HepG2 (cell line): ENCODE results near the gene MEPCE. TPM values are rescaled to one million over a fixed set of nuclear protein-coding genes. Genes with fewer than 3 reads are reported as not detected.

Source experiments
- HNF4A ChIP-seq: sonication (generic); formaldehyde crosslinking; IDR thresholded peaks from 2 replicates; pipeline ENCODE4 v1.4.0; 2020; ENCODE audit warnings: missing genetic modification reagents
- KMT2A ChIP-seq: sonication (generic); formaldehyde crosslinking; IDR thresholded peaks from 2 replicates; pipeline ENCODE4 v1.4.0; 2020; ENCODE audit warnings: missing genetic modification reagents
- MEIS1 ChIP-seq: sonication (generic); formaldehyde crosslinking; IDR thresholded peaks from 2 replicates; pipeline ENCODE4 v1.9.0; 2021; ENCODE audit warnings: mild to moderate bottlenecking, missing genetic modification reagents, moderate library complexity, borderline replicate concordance
- POLR2G ChIP-seq: fragments of 200-400 bp; formaldehyde crosslinking; IDR thresholded peaks from 2 replicates; pipeline ENCODE4 v1.6.1; 2018; ENCODE audit warnings: mild to moderate bottlenecking, low read depth, low read length, moderate library complexity
- RAD51 ChIP-seq: fragments of 450-650 bp; IDR thresholded peaks from 2 replicates; pipeline ENCODE4 v1.6.1; 2016; ENCODE audit warnings: borderline replicate concordance
- SKI ChIP-seq: fragments of 450-650 bp; IDR thresholded peaks from one replicate; pipeline ENCODE4 v1.6.1; 2018; ENCODE audit warnings: mild to moderate bottlenecking; ENCODE audit not compliant: partially characterized antibody
- SRSF1 ChIP-seq: fragments of 200-400 bp; formaldehyde crosslinking; optimal IDR thresholded peaks from 2 replicates; pipeline ENCODE3; 2017; ENCODE audit warnings: mild to moderate bottlenecking, low read depth, low read length, moderate library complexity
- TBL1XR1 ChIP-seq: fragments of 150-350 bp; IDR thresholded peaks from 2 replicates; pipeline ENCODE4 v1.6.1; 2014; ENCODE audit warnings: borderline replicate concordance, low read length; ENCODE audit not compliant: partially characterized antibody
- ZFP36 ChIP-seq: fragments of 150-350 bp; IDR thresholded peaks from 2 replicates; pipeline ENCODE4 v1.6.1; 2018; ENCODE audit warnings: borderline replicate concordance, low read length, low read depth; ENCODE audit not compliant: partially characterized antibody
- ZNF12 ChIP-seq: sonication (generic); formaldehyde crosslinking; IDR thresholded peaks from 2 replicates; pipeline ENCODE4 v1.5.0; 2020; ENCODE audit warnings: missing genetic modification reagents
- ZNF724P ChIP-seq: sonication (generic); formaldehyde crosslinking; IDR thresholded peaks from 2 replicates; pipeline ENCODE4 v1.8.0; 2022; ENCODE audit warnings: missing genetic modification reagents, borderline replicate concordance
- ZNF761 ChIP-seq: sonication (generic); formaldehyde crosslinking; conservative IDR thresholded peaks from 2 replicates; pipeline ENCODE4 v1.4.0; 2020; ENCODE audit warnings: mild to moderate bottlenecking, missing genetic modification reagents
- ZNF788 ChIP-seq: sonication (generic); formaldehyde crosslinking; IDR thresholded peaks from 2 replicates; pipeline ENCODE4 v1.5.0; 2020; ENCODE audit warnings: mild to moderate bottlenecking, missing genetic modification reagents, borderline replicate concordance
- ZNF792 ChIP-seq: IDR thresholded peaks from 2 replicates; pipeline ENCODE4 v1.6.1; 2016
- ZSCAN30 ChIP-seq: sonication (generic); formaldehyde crosslinking; IDR thresholded peaks from 2 replicates; pipeline ENCODE4 v1.5.0; 2020; ENCODE audit warnings: mild to moderate bottlenecking, missing genetic modification reagents
- polyA plus RNA-seq, 8 experiments: library from polyadenylated mRNA; depleted of rRNA in 3 of 8; stranded (reverse) in 7 of 8; unstranded in 1 of 8; fragments of >200 nt; fragmentation: Illumina TruSeq in 4 of 8; extraction: Trizol in 4 of 8; gene quantifications; 2 replicates each; pipeline versions ENCODE4 v1.2.1 to v1.2.3, GENCODE V29; 2011 to 2016; ENCODE audit warnings: low read depth in 4 of 8, missing spikeins in 1 of 8, mixed read lengths in 1 of 8; ENCODE audit not compliant: insufficient read depth in 1 of 8
- total RNA-seq, 5 experiments: library from RNA; depleted of rRNA; stranded (reverse); fragments of >200 nt; fragmentation: Illumina TruSeq; extraction: Trizol; gene quantifications; 2 replicates each; pipeline ENCODE4 v1.2.3, GENCODE V29; 2016; ENCODE audit warnings: low read depth in 1 of 5
- TF ChIP-seq, protein P1 (sequence below): IDR thresholded peaks from 2 replicates; pipeline ENCODE4 v1.6.1; 2016; ENCODE audit warnings: missing compliant biosample characterization, missing genetic modification reagents, borderline replicate concordance
- TF ChIP-seq, protein P2 (sequence below): fragments of 450-650 bp; IDR thresholded peaks from 2 replicates; pipeline ENCODE4 v1.6.1; 2016
- TF ChIP-seq, protein P3 (sequence below), 2 experiments: IDR thresholded peaks; 2 replicates each; pipeline ENCODE4 v1.6.1; 2011 to 2012; ENCODE audit warnings: low read length in 2 of 2, borderline replicate concordance in 1 of 2, low read depth in 1 of 2, mild to moderate bottlenecking in 1 of 2, moderate library complexity in 1 of 2
- TF ChIP-seq, protein P4 (sequence below): sonication (generic); formaldehyde crosslinking; IDR thresholded peaks from 2 replicates; pipeline ENCODE4 v1.8.1; 2023; ENCODE audit warnings: mild to moderate bottlenecking, moderate library complexity, missing genetic modification reagents

MEPCE gene
- total and polyA plus RNA-seq, 2 of the 13 experiments (the other 11 are each of a cell fraction or from before 2014, with no cell fraction given): 12.3 to 26.0 TPM

DNA sequence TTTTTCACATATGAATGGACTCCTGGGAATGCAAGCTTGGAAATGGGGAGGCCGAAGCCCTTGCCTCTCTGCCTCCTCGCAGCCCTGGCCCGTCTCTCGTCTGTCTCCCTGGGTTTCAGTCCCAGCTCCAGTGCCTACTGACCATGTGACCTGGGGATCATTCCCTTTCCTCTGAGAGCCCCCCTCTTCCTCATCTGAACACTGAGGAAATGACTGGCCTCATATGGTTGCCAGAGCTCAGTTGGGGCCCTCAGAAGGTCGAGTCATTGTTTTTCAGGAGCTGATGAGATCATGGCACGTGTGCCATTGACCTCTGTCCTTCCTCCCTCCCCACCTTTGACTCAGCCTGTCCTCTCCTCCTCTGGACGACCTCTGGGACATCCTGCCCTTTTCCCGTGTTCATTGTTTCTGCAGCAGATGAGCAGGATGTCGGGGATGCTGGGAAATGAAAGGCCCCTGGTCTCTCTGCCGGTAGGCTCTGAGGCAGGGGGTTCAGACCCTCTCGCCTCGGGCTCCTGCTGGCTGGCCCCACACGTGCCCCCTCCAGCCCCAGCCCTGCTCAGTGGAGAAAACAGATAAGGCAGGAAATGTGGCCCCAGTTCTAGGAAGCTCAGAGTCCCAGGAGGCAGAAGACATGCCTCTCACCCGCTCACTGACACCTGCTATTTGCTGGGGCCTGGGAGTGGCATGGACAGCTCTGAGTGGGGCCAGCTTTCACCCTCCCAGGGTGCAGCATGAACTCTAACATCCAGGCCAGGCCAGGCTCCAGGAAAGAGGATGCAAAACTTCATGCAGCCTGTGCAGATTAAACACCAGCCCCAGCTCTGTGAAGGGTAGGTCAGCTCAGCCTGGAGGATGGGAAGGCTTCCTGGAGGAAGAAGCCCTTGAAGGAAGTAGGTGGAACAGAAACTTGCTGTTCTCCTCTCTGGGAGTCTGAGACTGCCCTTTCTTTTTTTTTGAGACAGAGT lies 15.0 kb downstream of the MEPCE start (continued):
- TF ChIP-seq, protein P1, sequence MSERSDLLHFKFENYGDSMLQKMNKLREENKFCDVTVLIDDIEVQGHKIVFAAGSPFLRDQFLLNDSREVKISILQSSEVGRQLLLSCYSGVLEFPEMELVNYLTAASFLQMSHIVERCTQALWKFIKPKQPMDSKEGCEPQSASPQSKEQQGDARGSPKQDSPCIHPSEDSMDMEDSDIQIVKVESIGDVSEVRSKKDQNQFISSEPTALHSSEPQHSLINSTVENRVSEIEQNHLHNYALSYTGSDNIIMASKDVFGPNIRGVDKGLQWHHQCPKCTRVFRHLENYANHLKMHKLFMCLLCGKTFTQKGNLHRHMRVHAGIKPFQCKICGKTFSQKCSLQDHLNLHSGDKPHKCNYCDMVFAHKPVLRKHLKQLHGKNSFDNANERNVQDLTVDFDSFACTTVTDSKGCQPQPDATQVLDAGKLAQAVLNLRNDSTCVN (CRISPR knock-in tag): peak; percentile 54; the same call in 1 of the 2 replicates
- TF ChIP-seq ZNF761 (CRISPR knock-in tag): peak; percentile 67; the same call in 1 of the 2 replicates
- peak; percentile 57; the same call in 1 of the 2 replicates for TF ChIP-seq MEIS1 (CRISPR knock-in tag)
- peak; percentile 48 for TF ChIP-seq RAD51
- TF ChIP-seq KMT2A (CRISPR knock-in tag): peak; percentile 23; the same call in 1 of the 2 replicates
- TF ChIP-seq HNF4A (CRISPR knock-in tag): peak; percentile 90
- TF ChIP-seq ZNF792 (CRISPR knock-in tag): peak; percentile 83
- no peak for TF ChIP-seq ZFP36
- TF ChIP-seq, protein P2, sequence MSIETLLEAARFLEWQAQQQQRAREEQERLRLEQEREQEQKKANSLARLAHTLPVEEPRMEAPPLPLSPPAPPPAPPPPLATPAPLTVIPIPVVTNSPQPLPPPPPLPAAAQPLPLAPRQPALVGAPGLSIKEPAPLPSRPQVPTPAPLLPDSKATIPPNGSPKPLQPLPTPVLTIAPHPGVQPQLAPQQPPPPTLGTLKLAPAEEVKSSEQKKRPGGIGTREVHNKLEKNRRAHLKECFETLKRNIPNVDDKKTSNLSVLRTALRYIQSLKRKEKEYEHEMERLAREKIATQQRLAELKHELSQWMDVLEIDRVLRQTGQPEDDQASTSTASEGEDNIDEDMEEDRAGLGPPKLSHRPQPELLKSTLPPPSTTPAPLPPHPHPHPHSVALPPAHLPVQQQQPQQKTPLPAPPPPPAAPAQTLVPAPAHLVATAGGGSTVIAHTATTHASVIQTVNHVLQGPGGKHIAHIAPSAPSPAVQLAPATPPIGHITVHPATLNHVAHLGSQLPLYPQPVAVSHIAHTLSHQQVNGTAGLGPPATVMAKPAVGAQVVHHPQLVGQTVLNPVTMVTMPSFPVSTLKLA: peak; percentile 72
- peak; percentile 73 for TF ChIP-seq POLR2G
- TF ChIP-seq ZNF724P (CRISPR knock-in tag): peak; percentile 88; the same call in 1 of the 2 replicates
- no peak for TF ChIP-seq ZSCAN30
- TF ChIP-seq, protein P3, sequence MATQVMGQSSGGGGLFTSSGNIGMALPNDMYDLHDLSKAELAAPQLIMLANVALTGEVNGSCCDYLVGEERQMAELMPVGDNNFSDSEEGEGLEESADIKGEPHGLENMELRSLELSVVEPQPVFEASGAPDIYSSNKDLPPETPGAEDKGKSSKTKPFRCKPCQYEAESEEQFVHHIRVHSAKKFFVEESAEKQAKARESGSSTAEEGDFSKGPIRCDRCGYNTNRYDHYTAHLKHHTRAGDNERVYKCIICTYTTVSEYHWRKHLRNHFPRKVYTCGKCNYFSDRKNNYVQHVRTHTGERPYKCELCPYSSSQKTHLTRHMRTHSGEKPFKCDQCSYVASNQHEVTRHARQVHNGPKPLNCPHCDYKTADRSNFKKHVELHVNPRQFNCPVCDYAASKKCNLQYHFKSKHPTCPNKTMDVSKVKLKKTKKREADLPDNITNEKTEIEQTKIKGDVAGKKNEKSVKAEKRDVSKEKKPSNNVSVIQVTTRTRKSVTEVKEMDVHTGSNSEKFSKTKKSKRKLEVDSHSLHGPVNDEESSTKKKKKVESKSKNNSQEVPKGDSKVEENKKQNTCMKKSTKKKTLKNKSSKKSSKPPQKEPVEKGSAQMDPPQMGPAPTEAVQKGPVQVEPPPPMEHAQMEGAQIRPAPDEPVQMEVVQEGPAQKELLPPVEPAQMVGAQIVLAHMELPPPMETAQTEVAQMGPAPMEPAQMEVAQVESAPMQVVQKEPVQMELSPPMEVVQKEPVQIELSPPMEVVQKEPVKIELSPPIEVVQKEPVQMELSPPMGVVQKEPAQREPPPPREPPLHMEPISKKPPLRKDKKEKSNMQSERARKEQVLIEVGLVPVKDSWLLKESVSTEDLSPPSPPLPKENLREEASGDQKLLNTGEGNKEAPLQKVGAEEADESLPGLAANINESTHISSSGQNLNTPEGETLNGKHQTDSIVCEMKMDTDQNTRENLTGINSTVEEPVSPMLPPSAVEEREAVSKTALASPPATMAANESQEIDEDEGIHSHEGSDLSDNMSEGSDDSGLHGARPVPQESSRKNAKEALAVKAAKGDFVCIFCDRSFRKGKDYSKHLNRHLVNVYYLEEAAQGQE (IDR thresholded peaks at IDR 0.05; ENCODE audit: borderline replicate concordance in 1 of 2, low read depth in 1 of 2, low read length in 2 of 2): peak in 1 of 2 experiments; percentile 37; a peak in 1 of 4 replicates
- TF ChIP-seq TBL1XR1: no peak
- TF ChIP-seq SKI: peak; percentile 46
- no peak for TF ChIP-seq SRSF1
- TF ChIP-seq ZNF788: peak; percentile 89; the same call in 1 of the 2 replicates
- TF ChIP-seq ZNF12 (CRISPR knock-in tag): peak; percentile 64
- TF ChIP-seq, protein P4, sequence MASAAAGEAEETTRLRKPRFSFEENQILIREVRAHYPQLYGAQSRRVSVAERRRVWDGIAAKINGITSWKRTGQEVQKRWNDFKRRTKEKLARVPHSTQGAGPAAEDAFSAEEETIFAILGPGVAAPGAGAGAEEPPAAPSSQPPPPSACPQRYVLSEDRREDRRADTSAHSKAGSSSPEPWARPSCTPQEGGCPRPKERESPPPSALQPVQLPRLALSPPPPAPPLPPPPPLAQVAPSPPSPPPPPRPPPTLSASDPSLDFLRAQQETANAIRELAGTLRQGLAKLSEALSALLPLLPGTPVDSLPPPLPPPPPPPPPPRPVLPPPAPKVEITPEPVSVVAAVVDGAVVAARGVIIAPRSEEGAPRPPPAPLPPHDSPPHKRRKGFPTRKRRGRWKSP (CRISPR knock-in tag): peak; percentile 66; the same call in 1 of the 2 replicates
